Measurements from ENCODE around the gene RNF130.
"Not testable (repeated sequence)": the region's sequence is repeated elsewhere in the genome, so short reads cannot be mapped to it uniquely, and the experiment has no call there.

The RNF130 gene

GRCh38 chr5:179974246-179974945 lies 97.2 kb downstream of the RNF130 start:
- no peak for DNase-seq (ENCODE audit: low read depth in 2 of 2)

- no peak for DNase-seq (ENCODE audit: low read depth in 2 of 2)
Observed at GRCh38 chr5:179973391-179973790, 98.2 kb downstream of the RNF130 start.

GRCh38 chr5:179969110-179969509 lies 102.4 kb downstream of the RNF130 start:
- DNase-seq (ENCODE audit: low read depth in 2 of 2) = no peak

- no peak for DNase-seq (ENCODE audit: low read depth in 2 of 2)
Observed at GRCh38 chr5:179967489-179967888, 104.1 kb downstream of the RNF130 start.

GRCh38 chr5:179964015-179964414 lies 107.5 kb downstream of the RNF130 start:
- no peak for DNase-seq (ENCODE audit: low read depth in 2 of 2)

GRCh38 chr5:179963375-179963774 lies 108.2 kb downstream of the RNF130 start:
- DNase-seq (ENCODE audit: low read depth in 2 of 2) = no peak

GRCh38 chr5:179960204-179960831 lies 111.2 kb downstream of the RNF130 start:
- no peak for DNase-seq (ENCODE audit: low read depth in 2 of 2)

GRCh38 chr5:179959641-179960040 lies 111.9 kb downstream of the RNF130 start:
- no peak for DNase-seq (ENCODE audit: low read depth in 2 of 2)

GRCh38 chr5:179959118-179959517 lies 112.4 kb downstream of the RNF130 start:
- DNase-seq (ENCODE audit: low read depth in 2 of 2) = not testable (repeated sequence)

GRCh38 chr5:179955630-179956029 lies 115.9 kb downstream of the RNF130 start:
- no peak for DNase-seq (ENCODE audit: low read depth in 2 of 2)

- no peak for DNase-seq (ENCODE audit: low read depth in 2 of 2)
Observed at GRCh38 chr5:179955062-179955461, 116.5 kb downstream of the RNF130 start.

- DNase-seq (ENCODE audit: low read depth in 2 of 2) = no peak
Observed at GRCh38 chr5:179954434-179954833, 117.1 kb downstream of the RNF130 start.

- no peak for DNase-seq (ENCODE audit: low read depth in 2 of 2)
Observed at GRCh38 chr5:179953987-179954386, 117.6 kb downstream of the RNF130 start.

- DNase-seq (ENCODE audit: low read depth in 2 of 2) = no peak
Observed at GRCh38 chr5:179936976-179937681, 134.4 kb downstream of the RNF130 start.

- no peak for DNase-seq (ENCODE audit: low read depth in 2 of 2)
Observed at GRCh38 chr5:179930788-179931473, 140.6 kb downstream of the RNF130 start.

GRCh38 chr5:179927824-179928223 lies 143.7 kb downstream of the RNF130 start:
- no peak for DNase-seq (ENCODE audit: low read depth in 2 of 2)

GRCh38 chr5:179926657-179927056 lies 144.9 kb downstream of the RNF130 start:
- no peak for DNase-seq (ENCODE audit: low read depth in 2 of 2)

- no peak for DNase-seq (ENCODE audit: low read depth in 2 of 2)
Observed at GRCh38 chr5:179923436-179923835, 148.1 kb downstream of the RNF130 start.

GRCh38 chr5:179920175-179920574 lies 151.4 kb downstream of the RNF130 start:
- no peak for DNase-seq (ENCODE audit: low read depth in 2 of 2)

GRCh38 chr5:179919487-179920060 lies 152.0 kb downstream of the RNF130 start:
- DNase-seq (ENCODE audit: low read depth in 2 of 2) = no peak

GRCh38 chr5:179918742-179919486 lies 152.6 kb downstream of the RNF130 start:
- DNase-seq (ENCODE audit: low read depth in 2 of 2) = no peak
